Measurements from ENCODE around the gene ARMC9.
"Not testable (repeated sequence)": the region's sequence is repeated elsewhere in the genome, so short reads cannot be mapped to it uniquely, and the experiment has no call there.

The ARMC9 gene

DNA sequence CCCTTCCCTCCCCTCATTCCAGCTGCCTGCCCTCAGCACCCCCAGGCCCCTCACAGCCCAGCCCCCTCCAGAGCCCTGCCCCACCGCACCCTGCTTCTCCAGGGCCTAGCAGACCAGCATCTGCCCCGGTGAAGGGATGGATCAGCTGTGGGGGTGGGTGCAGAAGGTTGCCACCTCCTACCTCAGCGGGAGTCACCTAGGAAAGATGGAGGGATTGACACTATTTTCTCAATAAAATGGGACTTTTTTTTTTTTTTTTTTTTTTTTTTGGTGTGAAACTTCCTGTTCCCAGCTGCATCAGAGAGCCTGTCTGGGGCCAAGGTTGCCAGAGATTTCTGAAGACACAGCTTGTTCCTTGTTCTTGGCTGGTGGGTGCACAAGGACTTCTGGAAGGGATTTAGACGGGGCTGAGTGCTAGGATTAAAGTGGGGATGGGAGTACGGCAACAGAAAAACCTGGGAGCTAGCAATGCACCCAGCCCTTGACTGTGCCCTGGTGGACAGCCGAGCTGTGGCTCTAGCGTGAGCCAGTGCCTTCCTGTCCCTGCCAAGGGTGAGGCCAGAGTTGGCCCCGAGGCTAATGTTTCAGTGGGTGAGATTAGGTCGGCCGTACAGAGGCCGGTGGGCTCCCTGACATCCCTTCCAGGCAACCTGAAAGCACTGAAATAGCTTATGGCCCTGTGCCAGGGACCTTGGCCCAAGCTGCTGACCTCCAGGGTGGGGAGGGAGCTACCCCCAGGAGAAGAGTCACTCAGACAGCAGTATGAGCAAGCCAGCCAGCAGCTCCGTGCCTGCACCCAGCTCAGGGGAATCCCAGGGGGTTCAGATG lies 201.6 kb downstream of the ARMC9 start:
- DNase-seq (ENCODE audit: low read depth, low spot score) = no peak
- H3K4me3 ChIP-seq (ENCODE audit: low read depth, low read length) = no peak overlapping the region
- TF ChIP-seq, protein P1, sequence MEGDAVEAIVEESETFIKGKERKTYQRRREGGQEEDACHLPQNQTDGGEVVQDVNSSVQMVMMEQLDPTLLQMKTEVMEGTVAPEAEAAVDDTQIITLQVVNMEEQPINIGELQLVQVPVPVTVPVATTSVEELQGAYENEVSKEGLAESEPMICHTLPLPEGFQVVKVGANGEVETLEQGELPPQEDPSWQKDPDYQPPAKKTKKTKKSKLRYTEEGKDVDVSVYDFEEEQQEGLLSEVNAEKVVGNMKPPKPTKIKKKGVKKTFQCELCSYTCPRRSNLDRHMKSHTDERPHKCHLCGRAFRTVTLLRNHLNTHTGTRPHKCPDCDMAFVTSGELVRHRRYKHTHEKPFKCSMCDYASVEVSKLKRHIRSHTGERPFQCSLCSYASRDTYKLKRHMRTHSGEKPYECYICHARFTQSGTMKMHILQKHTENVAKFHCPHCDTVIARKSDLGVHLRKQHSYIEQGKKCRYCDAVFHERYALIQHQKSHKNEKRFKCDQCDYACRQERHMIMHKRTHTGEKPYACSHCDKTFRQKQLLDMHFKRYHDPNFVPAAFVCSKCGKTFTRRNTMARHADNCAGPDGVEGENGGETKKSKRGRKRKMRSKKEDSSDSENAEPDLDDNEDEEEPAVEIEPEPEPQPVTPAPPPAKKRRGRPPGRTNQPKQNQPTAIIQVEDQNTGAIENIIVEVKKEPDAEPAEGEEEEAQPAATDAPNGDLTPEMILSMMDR (IDR thresholded peaks at IDR 0.05; ENCODE audit: low read depth, low read length) = no peak
- in situ Hi-C loops (cut with HindIII; ENCODE audit: low sequenced_read_pairs) = no loop called here

DNA sequence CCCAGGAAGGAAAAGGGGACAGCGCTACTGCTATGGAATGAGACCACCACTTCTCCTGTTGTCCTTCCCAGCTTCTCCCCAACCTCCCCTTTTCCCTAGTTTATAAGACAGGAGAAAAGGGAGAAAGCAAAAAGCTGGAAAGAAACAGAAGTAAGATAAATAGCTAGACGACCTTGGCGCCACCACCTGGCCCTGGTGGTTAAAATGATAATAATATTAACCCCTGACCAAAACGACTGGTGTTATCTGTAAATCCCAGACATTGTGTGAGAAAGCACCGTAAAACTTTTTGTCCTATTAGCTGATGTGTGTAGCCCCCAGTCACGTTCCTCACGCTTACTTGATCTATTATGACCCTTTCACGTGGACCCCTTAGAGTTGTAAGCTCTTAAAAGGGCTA lies 202.2 kb downstream of the ARMC9 start:
- in situ Hi-C loops (cut with HindIII; ENCODE audit: low sequenced_read_pairs); H3K4me3 ChIP-seq (ENCODE audit: low read depth, low read length); DNase-seq (ENCODE audit: low read depth, low spot score): not testable (repeated sequence)

DNA sequence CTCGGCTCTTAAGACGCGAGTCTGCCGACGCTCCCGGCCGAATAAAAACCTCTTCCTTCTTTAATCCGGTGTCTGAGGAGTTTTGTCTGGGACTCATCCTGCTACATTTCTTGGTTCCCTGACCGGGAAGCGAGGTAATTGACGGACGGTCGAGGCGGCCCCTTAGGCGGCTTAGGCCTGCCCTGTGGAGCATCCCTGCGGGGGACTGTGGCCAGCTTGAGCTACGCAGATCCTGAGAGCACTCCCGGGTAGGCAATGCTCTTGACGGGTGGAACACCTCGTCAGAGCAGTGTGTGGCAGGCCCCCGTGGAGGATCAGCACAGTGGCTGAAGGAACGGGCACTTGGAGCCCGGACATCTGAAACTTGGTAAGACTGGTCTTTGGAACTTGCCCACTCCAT lies 202.7 kb downstream of the ARMC9 start:
- H3K4me3 ChIP-seq (ENCODE audit: low read depth, low read length); in situ Hi-C loops (cut with HindIII; ENCODE audit: low sequenced_read_pairs); DNase-seq (ENCODE audit: low read depth, low spot score): not testable (repeated sequence)

DNA sequence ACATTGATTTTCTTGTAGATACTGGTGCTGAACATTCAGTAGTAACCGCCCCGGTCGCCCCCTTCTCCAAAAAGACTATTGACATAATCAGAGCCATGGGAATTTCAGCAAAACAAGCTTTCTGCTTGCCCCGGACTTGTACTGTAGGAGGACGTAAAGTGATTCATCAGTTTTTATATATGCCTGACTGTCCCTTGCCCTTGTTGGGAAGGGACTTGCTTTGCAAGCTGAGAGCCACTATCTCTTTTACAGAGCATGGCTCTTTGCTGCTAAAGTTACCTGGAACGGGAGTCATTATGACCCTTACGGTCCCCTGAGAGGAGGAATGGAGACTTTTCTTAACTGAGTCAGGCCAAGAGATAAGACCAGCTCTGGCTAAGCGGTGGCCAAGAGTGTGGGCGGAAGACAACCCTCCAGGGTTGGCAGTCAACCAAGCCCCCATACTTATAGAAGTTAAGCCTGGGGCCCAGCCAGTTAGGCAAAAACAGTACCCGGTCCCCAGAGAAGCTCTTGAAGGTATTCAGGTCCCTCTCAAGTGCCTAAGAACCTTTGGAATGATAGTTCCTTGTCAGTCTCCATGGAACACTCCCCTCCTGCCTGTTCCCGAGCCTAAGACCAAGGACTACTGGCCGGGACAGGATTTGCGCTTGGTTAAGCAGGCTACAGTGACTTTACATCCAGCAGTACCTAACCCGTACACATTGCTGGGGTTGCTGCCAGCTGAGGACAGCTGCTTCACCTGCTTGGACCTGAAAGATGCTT lies 205.2 kb downstream of the ARMC9 start:
- DNase-seq (ENCODE audit: low read depth, low spot score); H3K4me3 ChIP-seq (ENCODE audit: low read depth, low read length); in situ Hi-C loops (cut with HindIII; ENCODE audit: low sequenced_read_pairs): not testable (repeated sequence)

DNA sequence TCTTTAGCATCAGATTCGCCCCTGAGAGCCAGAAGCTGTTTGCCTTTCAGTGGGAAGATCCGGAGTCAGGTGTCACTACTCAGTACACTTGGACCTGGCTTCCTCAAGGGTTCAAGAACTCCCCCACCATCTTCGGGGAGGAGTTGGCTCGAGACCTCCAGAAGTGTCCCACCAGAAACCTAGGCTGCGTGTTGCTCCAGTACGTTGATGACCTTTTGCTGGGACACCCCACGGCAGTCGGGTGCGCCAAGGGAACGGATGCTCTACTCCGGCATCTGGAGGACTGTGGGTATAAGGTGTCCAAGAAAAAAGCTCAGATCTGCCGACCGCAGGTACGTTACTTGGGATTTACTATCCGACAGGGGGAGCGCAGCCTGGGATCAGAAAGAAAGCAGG lies 205.8 kb downstream of the ARMC9 start:
- DNase-seq (ENCODE audit: low read depth, low spot score); H3K4me3 ChIP-seq (ENCODE audit: low read depth, low read length); in situ Hi-C loops (cut with HindIII; ENCODE audit: low sequenced_read_pairs): not testable (repeated sequence)

DNA sequence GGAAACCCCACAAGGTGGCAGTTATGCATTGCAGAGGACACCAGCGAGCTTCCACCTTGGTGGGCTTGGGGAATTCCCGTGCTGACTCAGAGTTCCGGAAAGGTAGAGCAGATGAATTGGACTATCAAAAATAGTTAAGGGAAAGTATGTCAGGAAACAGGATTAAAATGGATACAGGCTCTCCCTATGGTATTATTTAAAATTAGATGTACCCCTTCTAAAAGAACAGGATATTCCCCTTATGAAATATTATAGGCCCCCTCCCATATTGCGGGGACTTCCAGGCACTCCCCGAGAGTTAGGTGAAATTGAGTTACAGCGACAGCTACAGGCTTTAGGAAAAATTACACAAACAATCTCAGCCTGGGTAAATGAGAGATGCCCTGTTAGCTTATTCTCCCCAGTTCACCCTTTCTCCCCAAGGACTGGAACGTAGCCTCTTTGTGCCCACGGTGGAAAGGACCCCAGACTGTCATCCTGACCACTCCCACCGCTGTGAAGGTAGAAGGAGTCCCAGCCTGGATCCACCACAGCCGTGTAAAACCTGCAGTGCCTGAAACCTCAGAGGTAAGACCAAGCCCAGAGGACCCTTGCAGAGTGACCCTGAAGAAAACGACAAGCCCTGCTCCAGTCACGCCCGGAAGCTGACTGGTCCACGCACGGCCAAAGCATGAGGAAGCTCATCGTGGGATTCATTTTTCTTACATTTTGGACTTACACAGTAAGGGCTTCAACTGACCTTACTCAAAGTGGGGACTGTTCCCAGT lies 207.4 kb downstream of the ARMC9 start:
- not testable (repeated sequence) for DNase-seq (ENCODE audit: low read depth, low spot score)

DNA sequence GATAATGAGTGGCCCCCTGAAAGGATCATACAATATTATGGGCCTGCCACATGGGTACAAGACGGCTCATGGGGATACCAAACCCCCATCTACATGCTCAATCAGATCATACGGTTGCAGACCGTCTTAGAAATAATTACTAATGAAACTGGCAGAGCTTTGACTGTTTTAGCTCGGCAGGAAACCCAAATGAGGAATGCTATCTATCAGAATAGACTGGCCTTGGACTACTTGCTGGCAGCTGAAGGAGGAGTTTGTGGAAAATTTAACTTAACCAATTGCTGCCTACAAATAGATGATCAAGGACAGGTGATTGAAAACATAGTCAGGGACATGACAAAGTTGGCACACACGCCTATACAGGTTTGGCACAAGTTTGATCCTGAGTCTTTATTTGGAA lies 209.3 kb downstream of the ARMC9 start:
- in situ Hi-C loops (cut with HindIII; ENCODE audit: low sequenced_read_pairs); H3K4me3 ChIP-seq (ENCODE audit: low read depth, low read length); DNase-seq (ENCODE audit: low read depth, low spot score): not testable (repeated sequence)

More for the DNA sequence above, 207.4 kb downstream of the ARMC9 start:
- H3K4me3 ChIP-seq (ENCODE audit: low read depth, low read length); in situ Hi-C loops (cut with HindIII; ENCODE audit: low sequenced_read_pairs): not testable (repeated sequence)
- TF ChIP-seq, protein P1 (IDR thresholded peaks at IDR 0.05; ENCODE audit: low read depth, low read length) = peak; percentile 28

DNA sequence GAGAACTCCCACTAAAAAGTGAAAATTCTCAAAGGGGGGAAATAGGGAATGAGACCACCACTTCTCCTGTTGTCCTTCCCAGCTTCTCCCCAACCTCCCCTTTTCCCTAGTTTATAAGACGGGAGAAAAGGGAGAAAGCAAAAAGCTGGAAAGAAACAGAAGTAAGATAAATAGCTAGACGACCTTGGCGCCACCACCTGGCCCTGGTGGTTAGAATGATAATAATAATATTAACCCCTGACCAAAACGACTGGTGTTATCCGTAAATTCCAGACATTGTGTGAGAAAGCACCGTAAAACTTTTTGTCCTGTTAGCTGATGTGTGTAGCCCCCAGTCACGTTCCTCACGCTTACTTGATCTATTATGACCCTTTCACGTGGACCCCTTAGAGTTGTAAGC lies 209.9 kb downstream of the ARMC9 start:
- H3K4me3 ChIP-seq (ENCODE audit: low read depth, low read length); DNase-seq (ENCODE audit: low read depth, low spot score); in situ Hi-C loops (cut with HindIII; ENCODE audit: low sequenced_read_pairs): not testable (repeated sequence)

DNA sequence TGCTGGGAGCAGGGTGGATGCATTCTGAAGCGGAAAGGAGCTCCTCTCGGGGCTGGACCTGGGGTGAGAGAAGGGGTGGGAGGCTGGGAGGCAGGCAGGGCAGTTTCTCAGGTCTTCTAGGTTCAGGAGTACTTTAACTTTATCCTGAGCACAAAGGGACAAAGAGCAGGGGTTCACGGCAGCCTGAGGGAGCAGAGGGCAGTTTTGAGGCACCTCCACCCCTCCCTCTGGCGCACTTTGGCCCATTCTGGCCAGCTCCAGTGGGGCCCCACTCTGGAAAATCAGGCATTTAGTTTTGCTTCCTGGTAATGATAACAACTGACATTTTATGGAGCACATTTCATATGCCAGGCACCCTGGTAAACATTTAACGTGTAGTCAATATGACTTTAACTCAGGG lies 211.3 kb downstream of the ARMC9 start:
- H3K4me3 ChIP-seq (ENCODE audit: low read depth, low read length) = no peak overlapping the region
- DNase-seq (ENCODE audit: low read depth, low spot score) = no peak
- TF ChIP-seq, protein P1 (IDR thresholded peaks at IDR 0.05; ENCODE audit: low read depth, low read length) = no peak
- in situ Hi-C loops (cut with HindIII; ENCODE audit: low sequenced_read_pairs) = no loop called here
